Sigmoid colon (tissue), 7 donors: Measurements from ENCODE around the gene ARL14EP. TPM values are rescaled to one million over a fixed set of nuclear protein-coding genes. Genes with fewer than 3 reads are reported as not detected.

Source experiments
- DNase-seq: peaks from one replicate; pipeline ENCODE4 v3.0.0-alpha.2; 2019
- H3K27ac ChIP-seq, 4 donors: fragments of 200-600 bp; sonication (generic); one replicate each; pipeline ENCODE4 v1.5.1; 2016 to 2019; ENCODE audit warnings: mild to moderate bottlenecking in 1 of 4
- H3K27me3 ChIP-seq, 3 donors: fragments of 200-600 bp; sonication (generic); one replicate each; pipeline ENCODE4 v1.5.1; 2019; ENCODE audit warnings: mild to moderate bottlenecking in 1 of 3
- H3K36me3 ChIP-seq, 4 donors: fragments of 200-600 bp; sonication (generic); one replicate each; pipeline ENCODE4 v1.5.1; 2016 to 2019
- H3K4me1 ChIP-seq, 4 donors: fragments of 200-600 bp; sonication (generic); one replicate each; pipeline ENCODE4 v1.5.1; 2017 to 2019
- H3K4me3 ChIP-seq, 4 donors: fragments of 200-600 bp; sonication (generic); one replicate each; pipeline ENCODE4 v1.5.1; 2017 to 2019; ENCODE audit warnings: mild to moderate bottlenecking in 2 of 4, moderate library complexity in 1 of 4
- H3K9me3 ChIP-seq, 4 donors: fragments of 200-600 bp in 3 of 4; sonication (generic) in 3 of 4; one replicate each; pipeline versions ENCODE4 v1.5.1 to v1.6.1; 2013 to 2019
- CTCF ChIP-seq, 4 experiments: fragments of 450-650 bp in 3 of 4; fragments of 200-600 bp in 1 of 4; IDR thresholded peaks; one replicate each; pipeline ENCODE4 v1.5.1; 2016 to 2019; ENCODE audit warnings: antibody characterized with exemption in 4 of 4, mild to moderate bottlenecking in 3 of 4, moderate library complexity in 2 of 4
- EP300 ChIP-seq, 4 donors: sonication (generic); formaldehyde crosslinking; IDR thresholded peaks; one replicate each; pipeline ENCODE4 v1.6.1; 2017; ENCODE audit warnings: antibody characterized with exemption in 4 of 4
- POLR2A ChIP-seq, 2 donors: fragments of 450-650 bp; IDR thresholded peaks; one replicate each; pipeline ENCODE4 v1.6.1; 2016; ENCODE audit warnings: antibody characterized with exemption in 2 of 2, mild to moderate bottlenecking in 2 of 2, moderate library complexity in 2 of 2
- POLR2AphosphoS5 ChIP-seq, 4 donors: sonication (generic); formaldehyde crosslinking; IDR thresholded peaks; one replicate each; pipeline ENCODE4 v1.6.1; 2017; ENCODE audit warnings: antibody characterized with exemption in 4 of 4
- WGBS, 2 donors: extraction: QIAGEN DNeasy Blood & Tissue Kit; methylation state at CpG; one replicate each; pipeline ENCODE4 v1.1.7; 2013; 5-methylcytosine and 5-hydroxymethylcytosine counted together
- intact Hi-C: fragments of 100-400 bp; cut with DNase I; formaldehyde crosslinking; loops from one replicate; pipeline ENCODE4 v1.15.1; 2023
- polyA plus RNA-seq, 3 donors: library from polyadenylated mRNA; stranded (reverse); fragments of 200-250 nt; gene quantifications; one replicate each; pipeline ENCODE4 v1.2.3, GENCODE V29; 2013
- total RNA-seq, 4 donors: library from RNA; depleted of rRNA; stranded (reverse); fragments of >200 nt; gene quantifications; one replicate each; pipeline ENCODE4 v1.1.0, GENCODE V29; 2016
- donor health status: healthy with polysubstance abuse.
- donor health status: Bipolar disorder and iron deficiency.
- donor health status: healthy.

The ARL14EP gene
- total and polyA plus RNA-seq, 7 donors = 7.2 to 34.2 (median 22.5) TPM

GRCh38 chr11:30284836-30285235 lies 38.1 kb upstream of the ARL14EP start:
- Histone ChIP-seq H3K27ac (no peak overlapping the region), H3K36me3 (no peaks in the 10 kb centered on the region), H3K4me3 (no peak overlapping the region), H3K9me3 (no peaks in the 10 kb centered on the region), H3K27me3 (no peaks in the 10 kb centered on the region), H3K4me1 (no peaks in the 10 kb centered on the region)
- no peak for DNase-seq
- WGBS, 2 donors = 79 to 93% methylated on average over 3 of the region's 3 CpGs
- TF ChIP-seq POLR2AphosphoS5 (IDR thresholded peaks at IDR 0.05) (no peak), EP300 (IDR thresholded peaks at IDR 0.05) (no peak), POLR2A (IDR thresholded peaks at IDR 0.05) (no peak), CTCF (IDR thresholded peaks at IDR 0.05) (no peak)
- intact Hi-C loops = no loop called here

GRCh38 chr11:30285416-30286121 lies 37.3 kb upstream of the ARL14EP start:
- DNase-seq = no peak
- intact Hi-C loops = no loop called here
- H3K4me3 ChIP-seq = no peak overlapping the region
- no peaks in the 10 kb centered on the region for H3K27me3 ChIP-seq
- H3K9me3 ChIP-seq = no peaks in the 10 kb centered on the region
- H3K4me1 ChIP-seq = no peaks in the 10 kb centered on the region
- 69 to 81% methylated on average over 3 of the region's 3 CpGs for WGBS, 2 donors
- no peaks in the 10 kb centered on the region for H3K36me3 ChIP-seq
- no peak overlapping the region for H3K27ac ChIP-seq
- TF ChIP-seq EP300 (IDR thresholded peaks at IDR 0.05) (no peak), POLR2AphosphoS5 (IDR thresholded peaks at IDR 0.05) (no peak), POLR2A (IDR thresholded peaks at IDR 0.05) (no peak), CTCF (IDR thresholded peaks at IDR 0.05) (no peak)

- intact Hi-C loops = no loop called here
- TF ChIP-seq EP300 (IDR thresholded peaks at IDR 0.05) = no peak
- no peak for TF ChIP-seq POLR2AphosphoS5 (IDR thresholded peaks at IDR 0.05)
- no peaks in the 10 kb centered on the region for H3K27me3 ChIP-seq
- no peak overlapping the region for H3K27ac ChIP-seq
- DNase-seq = no peak
- no peaks in the 10 kb centered on the region for H3K36me3 ChIP-seq
- no peaks in the 10 kb centered on the region for H3K4me1 ChIP-seq
- WGBS, 2 donors = 59 to 67% methylated on average over 4 of the region's 4 CpGs
- no peaks in the 10 kb centered on the region for H3K9me3 ChIP-seq
- no peak overlapping the region for H3K4me3 ChIP-seq
Measured at GRCh38 chr11:30291331-30291730, 31.6 kb upstream of the ARL14EP start.

- H3K36me3 ChIP-seq = no peaks in the 10 kb centered on the region
- no peak overlapping the region for H3K27ac ChIP-seq
- WGBS, 2 donors = 80 to 84% methylated on average over 2 of the region's 2 CpGs
- H3K27me3 ChIP-seq = no peaks in the 10 kb centered on the region
- no peak for DNase-seq
- intact Hi-C loops = no loop called here
- H3K4me1 ChIP-seq = no peaks in the 10 kb centered on the region
- no peak overlapping the region for H3K4me3 ChIP-seq
- no peak for TF ChIP-seq EP300 (IDR thresholded peaks at IDR 0.05)
- no peak for TF ChIP-seq CTCF (IDR thresholded peaks at IDR 0.05)
- no peak for TF ChIP-seq POLR2AphosphoS5 (IDR thresholded peaks at IDR 0.05)
- no peak for TF ChIP-seq POLR2A (IDR thresholded peaks at IDR 0.05)
- H3K9me3 ChIP-seq = no peaks in the 10 kb centered on the region
Measured at GRCh38 chr11:30292545-30292944, 30.4 kb upstream of the ARL14EP start.

- no peak for TF ChIP-seq POLR2A (IDR thresholded peaks at IDR 0.05)
- TF ChIP-seq POLR2AphosphoS5 (IDR thresholded peaks at IDR 0.05) = no peak
- no peak for TF ChIP-seq CTCF (IDR thresholded peaks at IDR 0.05)
- no peak for TF ChIP-seq EP300 (IDR thresholded peaks at IDR 0.05)
- DNase-seq = no peak
- Histone ChIP-seq H3K27ac (no peak overlapping the region), H3K4me1 (no peaks in the 10 kb centered on the region), H3K27me3 (no peaks in the 10 kb centered on the region), H3K36me3 (no peaks in the 10 kb centered on the region), H3K4me3 (no peak overlapping the region), H3K9me3 (no peaks in the 10 kb centered on the region)
- WGBS, 2 donors = 84 to 93% methylated on average over 8 of the region's 8 CpGs
- intact Hi-C loops = no loop called here
Measured at GRCh38 chr11:30295178-30295885, 27.6 kb upstream of the ARL14EP start.
